22Rv1 (cell line): ENCODE results near the gene TMEM218.

Source experiments
- ZFX ChIP-seq: fragments of 450-650 bp; IDR thresholded peaks from 2 replicates; pipeline ENCODE4 v1.6.1; 2017; ENCODE audit warnings: antibody characterized with exemption, borderline replicate concordance
- TF ChIP-seq, protein P1 (sequence below): fragments of 450-650 bp; IDR thresholded peaks from 2 replicates; pipeline ENCODE4 v1.5.1; 2017; ENCODE audit warnings: mild to moderate bottlenecking

DNA sequence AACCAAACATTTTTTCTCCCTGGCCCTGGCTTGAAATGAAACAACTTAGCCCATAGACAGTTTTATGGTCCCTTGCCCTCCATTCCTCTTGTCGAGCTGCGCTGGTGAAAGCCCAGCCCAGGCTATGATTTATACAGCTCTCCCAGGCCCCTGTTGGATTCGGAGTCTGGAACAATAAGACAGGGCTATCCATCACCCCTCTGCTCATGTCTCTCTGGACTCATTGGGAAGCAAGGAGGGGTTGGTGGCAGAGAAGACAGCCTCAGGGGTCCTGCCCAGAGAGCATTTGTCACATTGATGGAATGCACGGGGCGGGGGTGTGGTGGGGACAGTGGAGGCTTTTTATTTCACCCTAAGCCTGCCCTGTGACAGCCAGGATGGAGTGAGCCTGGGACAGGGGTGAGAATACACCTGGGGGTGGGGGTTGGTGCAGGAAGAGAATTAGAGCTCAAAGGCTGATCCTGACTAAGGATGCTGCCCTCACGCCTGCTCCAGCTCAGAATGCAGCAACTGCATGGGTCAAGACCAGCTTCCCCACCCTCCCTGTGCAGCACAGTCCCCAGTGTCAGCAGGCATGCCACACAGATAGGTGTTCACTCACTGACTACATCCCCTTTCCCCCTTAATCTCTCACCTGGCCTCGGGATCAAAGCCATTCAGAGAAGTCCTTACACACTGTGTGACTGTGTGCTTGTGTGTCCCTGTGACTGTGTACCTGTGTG, 43.1 kb upstream of the TMEM218 start:
- TF ChIP-seq, protein P1, sequence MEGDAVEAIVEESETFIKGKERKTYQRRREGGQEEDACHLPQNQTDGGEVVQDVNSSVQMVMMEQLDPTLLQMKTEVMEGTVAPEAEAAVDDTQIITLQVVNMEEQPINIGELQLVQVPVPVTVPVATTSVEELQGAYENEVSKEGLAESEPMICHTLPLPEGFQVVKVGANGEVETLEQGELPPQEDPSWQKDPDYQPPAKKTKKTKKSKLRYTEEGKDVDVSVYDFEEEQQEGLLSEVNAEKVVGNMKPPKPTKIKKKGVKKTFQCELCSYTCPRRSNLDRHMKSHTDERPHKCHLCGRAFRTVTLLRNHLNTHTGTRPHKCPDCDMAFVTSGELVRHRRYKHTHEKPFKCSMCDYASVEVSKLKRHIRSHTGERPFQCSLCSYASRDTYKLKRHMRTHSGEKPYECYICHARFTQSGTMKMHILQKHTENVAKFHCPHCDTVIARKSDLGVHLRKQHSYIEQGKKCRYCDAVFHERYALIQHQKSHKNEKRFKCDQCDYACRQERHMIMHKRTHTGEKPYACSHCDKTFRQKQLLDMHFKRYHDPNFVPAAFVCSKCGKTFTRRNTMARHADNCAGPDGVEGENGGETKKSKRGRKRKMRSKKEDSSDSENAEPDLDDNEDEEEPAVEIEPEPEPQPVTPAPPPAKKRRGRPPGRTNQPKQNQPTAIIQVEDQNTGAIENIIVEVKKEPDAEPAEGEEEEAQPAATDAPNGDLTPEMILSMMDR: no peak
- TF ChIP-seq ZFX: no peak
